Activated CD4-positive, alpha-beta T cell treated with anti-CD3 and anti-CD28 coated beads, Interleukin-2, amount 50 U/mL, for 1 hour (primary cell): ENCODE data around the gene WDFY1.
"Not testable (repeated sequence)": the region's sequence is repeated elsewhere in the genome, so short reads cannot be mapped to it uniquely, and the experiment has no call there.

Source experiments
- DNase-seq: peaks from one replicate; pipeline ENCODE4 v3.0.0-alpha.2; 2020

The WDFY1 gene

DNA sequence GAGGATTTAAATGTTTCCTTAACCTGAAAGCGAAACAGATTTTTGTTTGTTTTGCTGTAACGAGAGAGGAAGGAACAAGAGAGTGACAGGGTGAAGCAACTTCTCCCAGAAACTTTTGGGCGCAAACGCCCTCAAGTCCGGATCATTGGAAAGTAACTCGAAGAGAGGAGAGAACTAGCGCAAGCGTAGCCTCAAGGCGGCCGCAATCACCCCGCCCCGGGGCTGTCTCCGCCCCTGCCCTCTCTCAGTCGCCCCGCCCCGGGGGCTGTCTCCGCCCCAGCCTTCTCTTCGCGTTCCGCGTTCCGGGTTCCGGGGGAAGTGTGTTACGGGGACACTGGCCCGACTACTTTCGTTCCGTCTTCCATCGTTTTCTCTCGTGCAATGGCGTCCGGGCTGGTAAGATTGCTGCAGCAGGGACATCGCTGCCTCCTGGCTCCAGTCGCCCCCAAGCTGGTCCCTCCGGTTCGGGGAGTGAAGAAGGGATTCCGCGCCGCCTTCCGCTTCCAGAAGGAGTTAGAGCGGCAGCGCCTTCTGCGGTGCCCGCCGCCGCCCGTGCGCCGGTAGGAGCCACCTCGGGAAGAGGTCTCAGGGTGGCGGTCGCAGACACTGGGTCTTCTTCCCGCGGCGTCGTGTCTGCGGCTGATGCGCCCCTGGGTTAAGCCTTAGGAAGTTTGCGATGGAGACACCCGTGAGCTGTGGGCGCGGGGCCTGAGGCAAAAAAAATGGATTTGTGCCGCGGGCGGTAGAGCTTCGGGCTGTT, 12.1 kb upstream of the WDFY1 start, which contains the start of gene MRPL44:
Gene MRPL44 (plus strand): TSS at position 372 of the 760 bp plus-strand sequence. CDS start 10 bp downstream, at position 382.
- DNase-seq: peak; percentile 98

DNA sequence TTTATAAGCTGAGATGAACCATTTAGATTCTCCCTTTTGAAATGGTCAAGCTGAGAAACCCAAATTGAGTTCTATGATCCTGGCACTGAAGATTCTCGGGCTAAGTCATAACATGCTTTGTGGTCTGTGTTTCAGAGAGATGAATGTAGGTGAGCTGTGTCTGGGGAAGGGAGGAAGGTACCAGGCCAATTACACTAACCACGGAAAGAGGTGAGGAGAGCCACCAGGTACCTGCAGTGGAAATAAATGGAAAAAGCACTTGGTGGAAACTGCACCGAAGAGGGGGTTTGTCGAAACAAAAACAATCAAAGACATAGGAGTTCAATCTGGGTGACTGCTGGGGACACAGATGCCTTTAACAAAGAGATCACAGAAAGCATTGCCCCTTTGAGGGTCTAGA, 11.2 kb upstream of the WDFY1 start:
- DNase-seq: no peak

DNA sequence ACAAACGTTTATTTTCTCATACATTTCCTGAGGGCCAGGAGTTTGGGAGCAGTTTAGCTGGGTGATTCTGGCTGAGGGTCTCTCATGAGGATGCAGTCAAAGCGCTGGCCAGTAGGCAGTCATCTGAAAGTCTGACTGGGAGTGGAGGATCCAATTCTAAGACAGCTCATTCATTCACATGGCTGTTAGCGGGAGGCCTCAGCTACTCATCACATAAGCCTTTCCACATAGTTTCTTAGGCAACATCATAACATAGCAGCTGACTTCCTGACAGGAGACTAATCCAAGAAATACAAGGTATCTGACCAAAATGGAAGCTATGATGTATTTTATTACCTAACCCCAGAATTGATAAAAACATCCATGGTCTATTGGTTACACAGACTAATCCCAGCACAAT, 9.3 kb upstream of the WDFY1 start:
- no peak for DNase-seq

DNA sequence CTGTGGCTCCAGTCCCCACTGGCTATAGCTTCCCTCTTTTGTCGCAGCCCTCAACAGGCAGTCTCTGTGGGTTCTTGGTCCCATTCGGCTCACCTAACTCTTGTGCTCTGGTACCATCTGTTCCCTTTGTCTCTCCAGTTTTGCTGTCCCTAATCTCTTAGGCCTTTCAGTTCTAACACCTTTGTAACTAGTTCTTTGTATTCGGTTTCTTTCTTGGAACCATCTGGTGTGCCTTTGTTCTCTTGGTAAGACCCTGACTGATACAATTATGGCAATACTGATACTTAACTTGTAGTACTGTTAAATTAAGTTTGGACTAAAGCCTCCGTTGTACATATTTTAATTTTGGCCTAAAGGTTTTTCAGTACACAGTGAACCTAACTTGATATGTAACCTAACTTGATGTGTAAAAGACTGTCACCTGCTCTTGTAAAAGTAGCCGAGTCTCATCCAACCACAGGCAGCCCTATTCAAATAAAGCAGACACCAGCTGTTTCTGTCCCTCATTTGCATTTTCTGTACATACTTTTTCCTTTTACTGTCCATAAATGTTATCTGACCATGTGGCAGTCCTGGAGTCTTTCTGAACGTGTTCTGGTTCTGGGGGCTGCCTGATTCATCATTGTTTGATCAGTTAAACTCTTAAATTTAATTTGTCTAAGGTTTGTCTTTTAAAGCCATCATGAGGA, 7.3 kb upstream of the WDFY1 start:
- no peak for DNase-seq

DNA sequence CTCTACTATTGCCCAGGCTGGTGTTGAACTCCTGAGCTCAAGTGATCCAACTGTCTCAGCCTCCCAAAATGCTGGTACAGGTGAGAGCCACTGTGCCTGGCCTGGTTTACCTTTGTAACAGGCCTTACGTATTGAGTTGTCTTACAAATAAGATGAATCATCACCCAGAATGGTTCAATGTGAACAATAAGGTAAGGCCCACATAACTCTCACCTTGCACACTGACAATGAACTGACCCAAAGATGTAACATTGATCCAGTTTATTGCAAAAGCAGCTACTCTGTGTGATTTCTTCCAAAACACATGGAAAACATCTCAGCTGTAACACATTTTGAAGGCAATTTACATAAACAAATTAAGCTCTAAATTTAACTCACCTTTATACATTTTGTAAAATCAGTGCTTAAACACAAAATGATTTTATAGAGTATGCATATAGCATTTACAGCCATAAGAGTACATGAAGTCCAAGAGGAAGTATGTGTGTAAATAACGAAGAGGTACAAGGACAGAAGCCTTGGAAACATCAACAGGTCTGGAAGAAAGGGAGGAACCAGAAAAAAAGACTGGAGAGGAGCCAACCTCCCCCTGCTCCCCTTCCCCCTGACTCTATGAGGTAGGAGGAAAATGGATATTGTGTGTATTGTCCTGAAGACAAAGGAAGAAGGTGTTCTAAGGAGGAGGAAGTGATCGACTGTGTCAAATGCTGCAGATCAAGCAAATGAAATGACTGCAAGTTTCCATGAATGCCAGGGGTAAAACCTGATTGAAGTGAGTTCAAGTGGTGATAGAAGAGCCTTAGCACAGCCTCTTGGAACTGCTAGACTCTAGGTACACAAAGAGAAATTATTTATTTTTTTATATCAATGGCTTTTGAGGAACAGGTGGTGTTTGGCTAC, 5.6 kb upstream of the WDFY1 start:
- DNase-seq: no peak

DNA sequence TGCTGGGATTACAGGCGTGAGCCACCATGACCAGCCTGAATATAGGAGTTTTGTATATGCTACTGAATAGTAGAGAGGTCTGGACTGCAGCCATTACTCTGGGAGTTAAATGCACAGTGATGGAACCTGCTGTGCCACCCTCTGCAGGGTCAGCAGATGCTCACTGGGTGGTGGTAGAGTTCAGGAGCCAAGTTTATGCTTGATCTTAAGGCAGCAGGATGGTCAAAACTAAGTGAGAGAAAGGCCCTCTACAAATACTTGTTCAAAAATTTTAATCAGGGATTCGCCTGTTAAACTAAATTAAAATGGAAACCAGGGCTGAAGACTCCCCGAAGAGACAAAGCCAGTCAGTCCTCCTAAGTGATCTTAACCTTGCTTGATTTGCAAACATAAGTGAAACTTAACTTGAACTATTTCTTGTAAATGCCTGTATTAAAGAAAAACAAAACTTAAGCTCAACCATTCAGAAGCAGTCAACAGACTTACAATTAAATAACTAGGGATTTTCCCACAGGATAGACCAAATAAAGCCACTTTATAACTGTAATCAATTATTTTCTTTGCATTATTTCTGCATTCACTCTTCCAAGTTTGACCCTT, 4.2 kb upstream of the WDFY1 start:
- no peak for DNase-seq

DNA sequence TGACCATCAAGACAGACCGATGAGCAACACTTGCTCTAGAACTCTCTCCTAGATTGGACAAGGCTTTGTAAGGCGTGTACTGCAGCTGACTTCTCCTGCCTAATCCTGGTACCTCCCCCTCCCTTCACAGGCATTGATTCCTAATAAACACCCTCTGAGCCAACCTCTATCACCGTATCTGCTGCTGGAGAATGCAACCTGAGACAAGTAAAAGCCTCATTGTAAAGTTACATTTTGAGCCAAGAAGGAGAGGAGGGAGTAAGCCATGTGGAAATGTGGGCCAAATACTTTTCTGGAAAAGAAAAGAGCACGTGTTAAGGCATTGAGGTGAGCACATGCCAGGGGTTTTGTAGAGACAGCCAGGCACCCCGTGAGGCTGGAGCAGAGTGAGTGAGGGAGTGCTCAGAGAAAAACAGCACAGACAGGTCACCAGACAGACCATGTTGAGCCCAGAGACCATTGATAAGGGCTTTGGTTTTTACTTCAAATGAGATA, 2.6 kb upstream of the WDFY1 start:
- DNase-seq: no peak

DNA sequence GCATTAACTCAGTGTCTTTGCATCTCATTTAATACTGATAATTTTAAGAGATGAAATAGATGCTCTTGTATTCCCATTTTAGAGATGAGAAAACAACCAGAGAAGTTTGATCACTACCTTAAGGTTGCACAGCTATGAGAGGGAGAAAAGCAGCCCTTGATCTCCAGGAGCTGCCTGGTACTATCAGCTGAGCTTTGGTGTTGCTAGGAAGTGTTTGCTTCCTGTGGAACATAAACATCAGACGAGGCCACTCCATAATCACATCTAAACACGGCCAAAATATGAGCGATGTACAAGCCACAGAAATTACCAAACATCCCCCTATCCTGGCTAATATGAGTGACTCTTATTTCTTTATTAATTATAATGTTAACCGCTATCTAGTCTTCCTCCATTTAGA, 620 bp upstream of the WDFY1 start:
- no peak for DNase-seq

DNA sequence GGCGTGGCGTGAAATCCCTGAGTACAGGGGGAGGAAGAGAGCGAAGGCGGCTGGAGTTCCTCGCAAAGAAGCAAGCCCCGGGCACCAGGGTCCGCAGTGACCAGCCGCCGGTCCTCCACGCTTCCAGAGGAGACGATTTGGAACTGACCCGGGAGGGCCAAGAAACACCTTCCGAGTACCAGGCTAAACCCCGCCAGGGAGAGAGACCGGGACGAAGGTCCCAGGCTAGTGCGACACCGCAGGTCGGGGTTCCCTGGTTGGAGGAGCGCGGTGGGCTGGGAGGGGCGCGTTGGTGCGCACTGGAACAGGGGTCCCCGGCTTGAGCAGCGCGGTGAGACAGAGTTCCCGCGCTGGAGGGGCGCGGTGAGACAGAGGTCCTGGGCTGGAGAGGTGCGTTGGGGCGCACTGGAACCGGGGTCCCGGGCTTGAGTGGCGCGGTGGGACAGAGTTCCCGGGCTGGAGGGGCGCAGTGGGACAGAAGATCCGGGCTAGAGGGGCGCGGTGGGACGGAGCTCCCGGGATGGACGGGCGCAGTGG, 901 bp downstream of the WDFY1 start:
- peak; percentile 27 for DNase-seq

DNA sequence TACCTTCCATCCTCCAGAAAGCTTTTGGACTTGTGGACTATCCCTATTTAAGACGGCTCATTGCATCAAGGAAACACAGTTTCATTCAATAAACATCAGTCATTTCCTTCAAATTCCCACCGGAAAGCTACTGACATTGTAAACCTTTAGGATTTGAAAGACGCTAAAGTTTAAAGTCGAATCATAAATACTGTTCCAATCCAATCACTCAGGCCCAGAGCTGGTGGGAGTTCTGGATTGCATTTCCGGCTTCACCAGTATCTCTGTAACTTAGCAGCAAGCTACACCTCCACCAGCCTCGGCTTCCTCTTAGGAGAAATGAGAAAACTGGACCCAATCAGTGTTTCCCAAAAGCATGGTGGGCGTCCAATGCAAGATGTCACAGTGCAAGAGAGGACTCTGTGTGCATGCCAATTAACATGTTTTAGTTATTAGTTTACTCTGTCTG, 1.6 kb downstream of the WDFY1 start:
- no peak for DNase-seq

DNA sequence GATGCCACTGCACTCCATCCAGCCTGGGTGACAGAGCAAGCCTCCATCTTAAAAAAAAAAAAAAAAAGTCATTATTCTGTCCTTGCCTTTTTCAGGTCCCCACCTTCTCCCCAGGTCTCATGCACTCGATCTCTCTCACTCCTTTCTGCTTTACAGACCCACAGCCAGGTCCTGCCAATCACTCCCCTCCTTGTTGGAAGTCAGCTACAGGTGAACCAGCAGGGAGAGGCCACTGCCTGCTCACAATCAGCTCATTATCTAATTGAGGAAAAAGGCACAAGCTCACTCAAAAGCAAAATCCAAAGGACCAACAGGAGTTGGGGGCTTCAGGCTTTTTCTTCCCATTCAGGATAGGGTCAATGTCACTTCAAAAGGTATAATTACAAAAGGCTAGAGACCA, 2.0 kb downstream of the WDFY1 start:
- DNase-seq: no peak

DNA sequence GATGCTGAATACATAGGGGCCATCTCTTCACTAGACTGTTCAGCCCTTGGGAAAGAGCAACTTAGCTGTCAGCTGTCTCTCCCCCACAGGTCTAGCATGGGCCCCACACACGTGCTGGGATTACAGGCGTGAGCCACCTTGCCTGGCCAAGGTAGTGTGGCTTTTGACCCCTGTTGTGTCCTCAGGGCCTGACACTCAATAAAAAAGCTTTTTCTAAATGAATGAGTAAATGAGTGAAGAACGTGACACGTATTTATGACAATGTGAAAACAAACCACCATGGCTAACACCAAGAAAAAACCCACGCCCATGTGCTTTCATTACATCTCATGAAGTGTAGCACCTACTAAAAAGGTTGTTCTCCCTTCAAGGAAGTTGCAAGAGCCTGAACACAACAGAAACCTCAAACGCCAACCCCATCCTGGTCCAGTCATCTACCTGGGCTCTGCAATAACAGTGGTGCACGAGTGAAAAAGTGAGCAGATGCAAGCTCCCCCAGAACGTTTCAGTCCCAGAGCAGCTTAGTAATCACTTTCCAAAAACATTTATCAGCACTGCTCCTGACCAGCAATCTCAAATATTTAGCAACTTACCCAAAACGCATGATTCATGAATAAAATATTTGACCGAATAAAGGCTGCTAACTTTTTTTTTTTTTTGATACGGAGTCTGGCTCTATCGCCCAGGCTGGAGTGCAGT, 3.4 kb downstream of the WDFY1 start:
- no peak for DNase-seq

DNA sequence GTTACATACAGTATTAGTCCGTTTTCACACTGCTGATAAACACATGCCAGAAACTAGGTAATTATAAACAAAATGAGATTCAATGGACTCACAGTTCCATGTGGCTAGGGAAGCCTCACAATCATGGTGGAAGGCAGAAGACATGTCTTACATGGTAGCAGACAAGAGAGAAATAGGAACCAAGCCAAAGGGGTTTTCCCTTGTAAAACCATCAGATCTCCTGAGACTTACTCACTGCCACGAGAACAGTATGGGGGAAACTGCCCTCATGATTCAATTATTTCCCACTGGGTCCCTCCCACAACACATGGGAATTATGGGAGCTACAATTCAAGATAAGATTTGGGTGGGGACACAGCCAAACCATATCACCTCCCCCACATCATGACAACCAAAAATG, 5.7 kb downstream of the WDFY1 start:
- DNase-seq: not testable (repeated sequence)

DNA sequence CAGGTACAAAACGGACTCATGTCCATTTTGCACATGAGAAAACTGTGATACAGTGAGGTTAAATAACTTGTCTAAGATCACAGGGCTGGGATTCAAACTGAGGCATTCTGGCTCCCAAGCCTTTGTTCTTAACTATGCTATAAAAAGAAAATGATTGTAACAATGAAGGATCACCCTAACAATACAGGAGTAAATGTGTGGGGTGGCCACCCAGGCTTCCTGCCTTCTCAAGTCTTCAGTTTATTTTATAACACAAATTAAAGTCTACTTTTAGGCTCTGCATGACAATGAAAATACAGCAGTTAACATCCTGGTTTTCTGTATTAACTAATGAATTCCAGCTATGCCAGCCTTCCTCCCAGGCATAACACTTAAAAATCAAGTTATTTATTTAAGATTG, 7.6 kb downstream of the WDFY1 start:
- no peak for DNase-seq

DNA sequence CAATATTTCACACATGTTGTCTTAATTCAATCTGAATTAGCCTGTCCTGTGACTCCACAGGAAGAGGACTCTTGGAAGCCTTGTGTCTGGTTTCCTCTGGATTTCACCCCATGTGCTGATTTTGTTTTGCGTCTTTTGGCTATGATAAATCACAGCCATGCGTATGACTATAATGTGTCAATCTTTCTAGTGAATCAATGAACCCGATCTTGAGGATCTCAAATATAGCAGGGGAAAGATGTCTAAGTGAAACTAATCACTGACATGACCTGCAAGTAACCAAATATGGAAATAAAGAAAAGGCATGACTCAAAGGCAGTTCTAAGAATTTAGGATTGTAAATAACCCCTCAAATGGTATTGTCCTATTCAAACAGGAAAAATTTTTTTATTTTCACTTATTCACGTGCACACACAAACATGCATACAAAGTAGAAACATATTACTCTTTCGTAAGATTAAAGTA, 8.2 kb downstream of the WDFY1 start:
- DNase-seq: no peak

DNA sequence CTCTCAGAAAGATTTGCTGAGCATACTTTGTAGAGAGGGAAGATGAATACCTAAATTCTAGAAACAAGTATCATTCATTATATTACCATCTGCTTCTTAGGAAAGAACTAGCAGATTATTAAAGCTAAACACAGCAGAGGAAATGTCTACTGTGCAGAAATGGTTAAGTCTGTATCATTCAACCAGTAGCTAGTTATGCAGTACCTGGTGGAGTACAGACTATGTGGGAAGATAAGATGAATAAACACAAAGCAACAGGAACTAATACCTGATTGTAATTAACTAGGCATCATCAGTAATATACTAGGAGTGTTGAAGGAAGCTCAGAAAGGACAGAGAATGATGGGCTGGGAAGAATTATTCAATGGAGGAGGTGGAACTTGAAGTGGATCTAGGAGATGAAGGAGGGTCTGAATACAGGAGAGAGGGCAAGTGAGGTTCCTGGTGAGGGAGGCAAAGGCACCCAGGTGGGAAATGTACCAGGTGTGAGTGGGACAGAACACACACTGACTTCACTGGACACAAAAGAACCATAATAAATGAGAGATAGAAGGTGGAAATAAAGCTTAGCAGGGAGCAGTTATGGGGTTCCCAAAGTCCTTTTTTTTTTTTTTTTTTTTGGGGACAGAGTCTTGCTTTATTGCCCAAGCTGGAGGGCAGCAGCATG, 9.5 kb downstream of the WDFY1 start:
- DNase-seq: no peak

DNA sequence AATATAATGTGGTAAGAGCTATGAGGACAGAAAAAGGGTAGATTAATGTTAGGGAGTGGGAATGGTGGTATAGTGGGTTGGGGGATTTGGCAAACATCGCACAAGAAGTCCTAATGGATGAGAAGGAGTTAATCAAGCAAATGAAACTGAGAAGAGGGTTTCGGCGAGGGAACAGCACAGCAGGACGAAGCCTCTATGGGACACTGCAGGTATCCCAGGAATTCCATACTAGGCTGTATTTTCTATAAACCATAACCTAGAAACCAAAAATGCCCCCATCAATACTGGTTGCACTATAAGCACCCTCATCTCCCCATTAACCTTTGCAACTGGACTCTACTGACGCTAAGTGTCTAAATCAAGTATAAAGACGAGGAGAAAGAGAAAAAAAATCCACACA, 10.3 kb downstream of the WDFY1 start:
- no peak for DNase-seq

DNA sequence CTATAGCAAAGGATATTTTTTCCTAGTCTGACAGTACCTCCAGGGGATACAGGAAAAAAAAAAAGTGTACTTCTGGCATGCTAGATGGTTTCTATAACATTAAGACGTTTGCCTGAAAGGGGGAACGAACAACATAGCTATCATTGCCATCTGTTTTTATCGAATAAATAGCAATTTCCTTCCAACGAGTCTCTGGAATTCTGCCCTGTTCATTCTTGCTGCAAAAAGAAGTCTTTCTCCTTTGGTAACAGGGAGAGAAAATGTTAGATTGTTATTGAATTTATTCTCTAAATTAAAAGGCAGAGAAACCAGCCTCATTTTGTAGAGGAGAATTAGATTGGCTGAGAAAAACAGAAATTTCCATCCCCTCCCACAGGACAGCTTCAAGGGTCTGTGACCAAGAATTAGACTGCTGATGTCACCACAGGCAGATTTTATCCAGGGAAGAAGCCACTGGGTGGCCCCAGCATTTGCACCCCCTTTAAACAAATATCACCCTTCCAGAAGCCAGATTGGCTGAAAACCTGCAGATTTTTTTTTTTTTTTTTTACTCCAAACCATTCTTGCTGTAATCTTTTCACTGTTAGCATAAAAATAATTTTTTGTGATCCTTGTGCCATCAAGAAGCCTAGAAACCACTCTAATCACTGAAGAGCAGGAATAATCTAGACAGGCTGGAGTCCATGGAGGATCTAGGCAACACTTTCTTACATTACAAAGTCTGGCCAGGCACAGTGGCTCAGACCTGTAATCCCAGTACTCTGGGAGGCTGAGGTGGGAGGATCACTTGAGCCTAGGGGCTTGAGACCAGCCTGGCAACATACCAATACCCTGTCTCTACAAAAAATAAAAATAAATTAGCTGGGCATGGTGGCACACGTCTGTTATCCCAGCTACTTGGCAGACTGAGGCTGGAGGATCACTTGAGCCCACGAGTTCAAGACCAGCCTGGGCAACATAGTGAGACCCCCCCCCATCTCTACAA, 12.0 kb downstream of the WDFY1 start:
- no peak for DNase-seq

DNA sequence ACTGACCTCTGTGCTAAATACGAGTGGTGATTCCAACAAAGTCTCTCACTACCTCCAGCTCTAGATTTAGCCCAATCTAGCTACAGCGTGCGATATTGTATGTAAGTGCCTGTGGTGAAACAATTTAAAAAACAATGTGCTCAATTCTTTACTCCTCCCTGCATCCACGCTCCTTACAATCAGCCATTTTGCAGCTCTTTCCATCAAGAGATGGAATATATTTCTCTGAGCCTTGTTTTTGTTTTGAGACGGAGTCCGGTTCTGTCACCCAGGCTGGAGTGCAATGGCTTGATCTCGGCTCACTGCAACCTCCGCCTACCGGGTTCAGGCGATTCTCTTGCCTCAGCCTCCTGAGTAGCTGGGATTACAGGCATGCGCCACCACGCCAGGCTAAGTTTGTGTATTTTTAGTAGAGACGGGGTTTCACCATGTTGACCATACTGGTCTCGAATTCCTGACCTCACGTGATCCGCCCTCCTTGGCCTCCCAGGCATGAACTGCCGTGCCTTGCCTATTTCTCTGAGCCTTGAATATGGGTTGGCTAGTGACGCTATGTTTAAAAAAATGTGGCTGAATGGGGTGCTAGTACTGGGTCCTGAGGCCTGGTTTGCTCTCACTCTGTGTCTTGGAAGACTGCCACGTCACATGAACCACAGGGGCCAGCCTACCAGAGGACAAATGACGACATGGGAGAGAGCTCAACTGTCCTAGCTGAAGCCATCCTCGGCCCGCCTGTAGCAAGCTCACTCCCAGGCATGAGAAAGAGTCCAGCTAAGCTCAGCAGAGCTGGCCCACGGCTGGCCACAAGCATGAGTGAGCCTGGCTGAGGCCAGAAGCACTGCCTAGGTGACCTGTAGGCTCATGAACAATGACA, 14.8 kb downstream of the WDFY1 start:
- DNase-seq: no peak
